Astrocyte of the cerebellum (primary cell): ENCODE measurements around the gene CREB3L4.

Experiments
- DNase-seq: peaks from one replicate; pipeline ENCODE4 v3.0.0-alpha.2; 2011; ENCODE audit warnings: low read depth
- H3K4me3 ChIP-seq: 2 replicates; pipeline ENCODE4 v1.5.1; 2011; ENCODE audit warnings: mild to moderate bottlenecking, low read depth, low read length, moderate library complexity
- CTCF ChIP-seq: IDR thresholded peaks from 2 replicates; pipeline ENCODE4 v1.5.1; 2012; ENCODE audit warnings: low read length, low read depth, moderate library complexity, mild to moderate bottlenecking; ENCODE audit errors: missing control alignments
- in situ Hi-C: cut with HindIII; loops from 2 replicates; pipeline ENCODE4 v1.10.0; 2017; ENCODE audit warnings: low sequenced_read_pairs

The CREB3L4 gene

GRCh38 chr1:153985941-153986761, 18.4 kb downstream of the CREB3L4 start, which contains the start of gene RAB13:
Gene RAB13, minus strand, starts transcription at chr1:153986339. Its CDS starts 103 bp downstream, at chr1:153986236.
- peak within 1 kb of the TSS; percentile 91 for H3K4me3 ChIP-seq
- DNase-seq, result no peak
- in situ Hi-C loops, result no loop called here

GRCh38 chr1:153987621-153988020, 19.9 kb downstream of the CREB3L4 start:
- DNase-seq, result no peak
- no peak overlapping the region for H3K4me3 ChIP-seq
- in situ Hi-C loops, result no loop called here
- TF ChIP-seq CTCF, result no peak

More at GRCh38 chr1:153985941-153986761, 18.4 kb downstream of the CREB3L4 start, which contains the start of gene RAB13:
- TF ChIP-seq CTCF, result no peak

GRCh38 chr1:153990468-153991150, 22.9 kb downstream of the CREB3L4 start, which contains the start of gene RPS27:
Gene RPS27, plus strand, starts transcription at chr1:153990762. Its CDS starts 35 bp downstream, at chr1:153990797.
- peak within 1 kb of the TSS; percentile 85 for H3K4me3 ChIP-seq
- no peak for TF ChIP-seq CTCF
- DNase-seq, result peak; percentile 97
- in situ Hi-C loops, result no loop called here

DNA sequence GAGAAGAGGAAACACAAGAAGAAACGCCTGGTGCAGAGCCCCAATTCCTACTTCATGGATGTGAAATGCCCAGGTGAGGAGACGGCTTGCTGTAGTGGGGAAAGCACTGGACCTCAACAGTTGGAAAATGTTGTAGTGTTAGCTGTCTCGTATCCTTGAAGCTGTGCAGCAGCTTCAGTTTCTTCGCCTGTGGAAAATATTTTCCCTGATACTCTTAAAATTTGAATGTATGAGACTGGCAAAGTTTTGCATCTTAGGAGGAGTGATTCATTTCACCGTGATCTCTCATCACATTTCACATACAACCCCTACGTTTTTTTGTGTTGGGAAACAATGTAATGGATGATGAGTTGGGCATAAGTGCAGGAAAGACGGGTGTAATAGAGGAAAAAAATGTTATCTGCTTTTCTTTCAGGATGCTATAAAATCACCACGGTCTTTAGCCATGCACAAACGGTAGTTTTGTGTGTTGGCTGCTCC, 23.5 kb downstream of the CREB3L4 start:
- in situ Hi-C loops, result no loop called here
- peak overlapping the region; percentile 85 for H3K4me3 ChIP-seq
- DNase-seq, result no peak
- no peak for TF ChIP-seq CTCF

GRCh38 chr1:153991806-153992205, 24.1 kb downstream of the CREB3L4 start:
- peak overlapping the region; percentile 85 for H3K4me3 ChIP-seq
- TF ChIP-seq CTCF, result no peak
- in situ Hi-C loops, result no loop called here
- no peak for DNase-seq

GRCh38 chr1:153995202-153995601, 27.5 kb downstream of the CREB3L4 start:
- no peak overlapping the region for H3K4me3 ChIP-seq
- DNase-seq, result no peak
- in situ Hi-C loops, result no loop called here
- TF ChIP-seq CTCF, result no peak
